Body of pancreas (tissue), 4 donors: Measurements from ENCODE around the gene TSFM. TPM values are rescaled to one million over a fixed set of nuclear protein-coding genes. Genes with fewer than 3 reads are reported as not detected.
A peak's percentile ranks its signal among the peaks of the same experiment; 100 is the strongest.
"Not testable (repeated sequence)": the region's sequence is repeated elsewhere in the genome, so short reads cannot be mapped to it uniquely, and the experiment has no call there.

Experiments
- ATAC-seq: fragments of 150-250 bp; one replicate; pipeline ENCODE4 v1.9.1; 2016
- DNase-seq, 4 donors: peaks; one replicate each; pipeline ENCODE4 v3.0.0-alpha.2; 2019
- H3K27ac ChIP-seq, 4 donors: fragments of 200-600 bp; sonication (generic); 1 replicate in 3 of 4; 2 replicates in 1 of 4; pipeline versions ENCODE4 v1.5.1 to v1.6.1; 2016 to 2019; ENCODE audit warnings: mild to moderate bottlenecking in 1 of 4, mixed read lengths in 1 of 4, moderate library complexity in 1 of 4
- H3K27me3 ChIP-seq, 2 donors: fragments of 200-600 bp; sonication (generic); one replicate each; pipeline ENCODE4 v1.6.0; 2016; ENCODE audit warnings: mild to moderate bottlenecking in 1 of 2
- H3K36me3 ChIP-seq, 2 donors: fragments of 200-600 bp; sonication (generic); replicated peaks in 1 of 2; 2 replicates each; pipeline ENCODE4 v1.5.1; 2016; ENCODE audit warnings: low read depth in 2 of 2; ENCODE audit not compliant: insufficient read depth in 1 of 2
- H3K4me1 ChIP-seq: fragments of 200-600 bp; sonication (generic); one replicate; pipeline ENCODE4 v1.6.0; 2016
- H3K4me3 ChIP-seq, 2 donors: fragments of 200-600 bp; sonication (generic); 1 replicate in 1 of 2; 2 replicates in 1 of 2; pipeline ENCODE4 v1.5.1; 2016 to 2019
- H3K9me3 ChIP-seq, 3 donors: fragments of 200-600 bp; sonication (generic); 1 replicate in 2 of 3; 2 replicates in 1 of 3; pipeline ENCODE4 v1.5.1; 2016
- POLR2A ChIP-seq, 3 donors: fragments of 450-650 bp; IDR thresholded peaks; one replicate each; pipeline ENCODE4 v1.6.1; 2016; ENCODE audit warnings: antibody characterized with exemption in 3 of 3, mild to moderate bottlenecking in 2 of 3
- WGBS, 2 donors: methylation state at CpG; one replicate each; pipeline ENCODE4 v1.1.5; 2017; 5-methylcytosine and 5-hydroxymethylcytosine counted together
- intact Hi-C: fragments of 100-400 bp; cut with DNase I; formaldehyde crosslinking; loops from one replicate; pipeline ENCODE4 v1.15.1; 2023
- total RNA-seq, 2 donors: library from RNA; depleted of rRNA; stranded (reverse); fragments of >200 nt; gene quantifications; one replicate each; pipeline ENCODE4 v1.1.0, GENCODE V29; 2016
- TF ChIP-seq, protein P1 (sequence below), 7 experiments: fragments of 450-650 bp in 4 of 7; fragments of 200-600 bp in 3 of 7; sonication (generic) in 3 of 7; IDR thresholded peaks; one replicate each; pipeline ENCODE4 v1.5.1; 2016 to 2019; ENCODE audit warnings: antibody characterized with exemption in 7 of 7

Gene TSFM
- total RNA-seq, 2 donors from 2014 or later = 9.2 to 18.4 TPM

DNA sequence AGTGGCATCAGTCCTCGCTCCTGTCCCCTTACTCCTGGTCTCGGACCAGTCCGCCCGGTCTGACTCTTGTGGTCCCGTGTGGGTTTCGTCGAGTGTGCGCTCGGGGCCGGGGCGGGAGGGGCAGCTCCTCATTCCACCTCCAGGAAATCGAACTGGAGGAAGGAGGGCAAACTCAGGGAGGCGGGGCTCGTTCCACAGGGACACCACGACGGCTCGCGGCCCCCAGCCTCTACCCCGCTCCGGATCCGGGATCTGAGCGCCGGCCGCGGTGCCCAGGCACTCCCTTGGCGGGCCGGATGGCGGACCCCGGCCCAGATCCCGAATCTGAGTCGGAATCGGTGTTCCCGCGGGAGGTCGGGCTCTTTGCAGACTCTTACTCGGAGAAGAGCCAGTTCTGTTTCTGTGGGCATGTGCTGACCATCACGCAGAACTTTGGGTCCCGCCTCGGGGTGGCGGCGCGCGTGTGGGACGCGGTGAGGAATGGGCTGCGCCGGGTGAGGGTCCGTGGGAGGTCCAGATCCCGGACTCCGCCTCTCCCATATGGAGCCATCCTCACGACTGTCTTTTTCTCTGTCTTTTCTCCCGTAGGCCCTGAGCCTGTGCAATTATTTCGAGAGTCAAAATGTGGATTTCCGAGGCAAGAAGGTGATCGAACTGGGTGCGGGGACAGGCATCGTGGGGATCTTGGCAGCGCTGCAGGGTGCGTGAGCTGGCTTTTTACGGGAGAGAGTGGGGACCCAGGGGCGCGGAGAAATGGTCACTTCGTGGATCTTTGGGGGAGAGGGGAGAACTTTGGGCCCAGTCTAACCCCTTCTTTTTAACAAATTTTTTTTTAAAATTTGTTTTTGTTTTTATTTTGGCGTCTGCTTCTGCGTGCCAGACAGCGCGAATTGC lies 9.9 kb upstream of the TSFM start, which contains the start of gene EEF1AKMT3:
Gene EEF1AKMT3 (plus strand): TSS at position 186 of the 894 bp plus-strand sequence. CDS start 111 bp downstream, at position 297.
- TF ChIP-seq, protein P1, sequence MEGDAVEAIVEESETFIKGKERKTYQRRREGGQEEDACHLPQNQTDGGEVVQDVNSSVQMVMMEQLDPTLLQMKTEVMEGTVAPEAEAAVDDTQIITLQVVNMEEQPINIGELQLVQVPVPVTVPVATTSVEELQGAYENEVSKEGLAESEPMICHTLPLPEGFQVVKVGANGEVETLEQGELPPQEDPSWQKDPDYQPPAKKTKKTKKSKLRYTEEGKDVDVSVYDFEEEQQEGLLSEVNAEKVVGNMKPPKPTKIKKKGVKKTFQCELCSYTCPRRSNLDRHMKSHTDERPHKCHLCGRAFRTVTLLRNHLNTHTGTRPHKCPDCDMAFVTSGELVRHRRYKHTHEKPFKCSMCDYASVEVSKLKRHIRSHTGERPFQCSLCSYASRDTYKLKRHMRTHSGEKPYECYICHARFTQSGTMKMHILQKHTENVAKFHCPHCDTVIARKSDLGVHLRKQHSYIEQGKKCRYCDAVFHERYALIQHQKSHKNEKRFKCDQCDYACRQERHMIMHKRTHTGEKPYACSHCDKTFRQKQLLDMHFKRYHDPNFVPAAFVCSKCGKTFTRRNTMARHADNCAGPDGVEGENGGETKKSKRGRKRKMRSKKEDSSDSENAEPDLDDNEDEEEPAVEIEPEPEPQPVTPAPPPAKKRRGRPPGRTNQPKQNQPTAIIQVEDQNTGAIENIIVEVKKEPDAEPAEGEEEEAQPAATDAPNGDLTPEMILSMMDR (IDR thresholded peaks at IDR 0.05) = peak in 2 of 7 experiments; percentile 2 to 7
- TF ChIP-seq POLR2A (IDR thresholded peaks at IDR 0.05) = peak in 1 of 3 donors; percentile 23
- no peaks in the 10 kb centered on the region for H3K27me3 ChIP-seq
- peaks cover 0 to 6% of the 10 kb centered on the region in 2 donors for H3K36me3 ChIP-seq
- H3K4me3 ChIP-seq = peak within 1 kb of the TSS; percentile 32 to 69
- no peaks in the 10 kb centered on the region for H3K9me3 ChIP-seq
- peak; percentile 71 to 81 (median 77) for DNase-seq
- intact Hi-C loops = no loop called here
- peaks cover 38% of the 10 kb centered on the region for H3K4me1 ChIP-seq
- ATAC-seq = peak; percentile 68
- H3K27ac ChIP-seq = peak within 1 kb of the TSS; percentile 78 to 95 (median 90)
- 1 to 4% methylated on average over 31 to 67 of the region's 67 CpGs for WGBS, 2 donors

DNA sequence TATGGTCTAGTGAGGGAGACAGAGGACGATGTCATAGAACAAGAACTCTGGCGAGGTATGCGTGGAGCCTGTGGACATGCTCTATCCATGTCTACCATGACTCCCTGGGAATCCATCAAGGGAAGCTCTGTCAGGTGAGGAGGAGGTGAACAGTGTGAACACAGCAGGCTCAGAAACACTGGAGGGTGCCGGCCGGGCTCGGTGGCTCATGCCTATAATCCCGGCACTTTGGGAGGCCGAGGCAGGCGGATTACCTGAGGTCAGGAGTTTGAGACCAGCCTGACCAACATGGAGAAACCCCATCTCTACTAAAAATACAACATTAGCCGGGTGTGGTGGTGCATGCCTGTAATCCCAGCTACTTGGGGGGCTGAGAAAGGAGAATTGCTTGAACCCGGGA lies 8.0 kb upstream of the TSFM start:
- H3K27me3 ChIP-seq, ATAC-seq, H3K4me3 ChIP-seq, H3K27ac ChIP-seq, intact Hi-C loops, DNase-seq, H3K9me3 ChIP-seq, H3K36me3 ChIP-seq: not testable (repeated sequence)
- WGBS, 2 donors = 92 to 96% methylated on average over 11 of the region's 11 CpGs
- H3K4me1 ChIP-seq = peaks cover 46% of the 10 kb centered on the region

DNA sequence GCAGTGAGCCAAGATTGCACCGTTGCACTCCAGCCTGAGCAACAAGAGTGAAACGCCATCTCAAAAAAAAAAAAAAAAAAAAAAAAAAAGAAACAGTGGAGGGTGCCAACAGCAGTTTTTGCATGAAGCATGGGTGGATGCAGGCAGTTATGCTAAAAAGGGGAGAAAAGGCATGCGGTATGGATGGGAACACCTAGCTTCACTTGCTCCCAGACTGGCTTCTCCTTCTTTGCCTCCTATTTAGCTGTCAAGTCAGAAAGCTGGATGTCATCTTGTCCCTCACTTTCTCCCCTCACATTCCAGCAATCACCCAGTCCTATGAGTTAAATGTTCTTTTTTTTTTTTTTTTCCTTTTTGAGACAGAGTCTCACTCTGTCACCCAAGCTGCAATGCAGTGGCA lies 7.5 kb upstream of the TSFM start:
- 75 to 86% methylated on average over 3 of the region's 3 CpGs for WGBS, 2 donors
- no peak for DNase-seq
- Histone ChIP-seq H3K9me3 (no peaks in the 10 kb centered on the region), H3K27me3 (no peaks in the 10 kb centered on the region), H3K4me1 (peaks cover 46% of the 10 kb centered on the region), H3K36me3 (peaks cover 0 to 3% of the 10 kb centered on the region in 2 donors), H3K27ac (no peak overlapping the region), H3K4me3 (no peak overlapping the region)
- no peak for TF ChIP-seq POLR2A (IDR thresholded peaks at IDR 0.05)
- no peak for ATAC-seq
- intact Hi-C loops = no loop called here

DNA sequence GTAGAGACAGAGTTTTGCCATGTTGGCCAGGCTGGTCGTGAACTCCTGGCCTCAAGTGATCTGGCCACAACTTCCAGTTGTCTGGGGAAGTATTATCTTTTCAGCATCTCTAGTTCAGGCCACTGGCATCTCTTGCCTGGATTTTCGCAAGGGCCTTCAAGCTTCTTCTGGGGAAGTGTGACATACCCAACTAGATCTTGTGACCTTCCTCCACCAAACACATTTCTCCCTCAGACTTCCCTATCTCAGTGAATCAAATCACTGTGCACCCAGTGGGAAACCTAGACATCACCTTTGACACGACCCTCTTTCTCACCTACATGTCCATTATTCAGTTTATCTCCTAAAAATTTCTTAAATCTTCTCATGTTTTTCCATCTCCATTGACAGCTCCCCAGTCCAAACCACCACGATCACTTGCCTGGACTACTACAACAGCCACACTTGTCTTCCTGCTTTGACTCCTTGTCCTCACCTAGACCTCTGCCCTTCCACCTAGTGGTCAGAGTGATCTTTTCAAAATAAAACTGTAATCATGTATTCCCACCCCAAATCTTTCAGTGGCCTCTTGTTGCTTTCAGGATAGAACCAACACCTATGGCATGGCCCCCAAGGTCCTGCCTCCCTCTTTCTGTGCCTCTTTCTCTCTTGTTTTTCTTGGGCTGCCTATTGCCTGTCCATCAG lies 6.9 kb upstream of the TSFM start:
- H3K9me3 ChIP-seq = no peaks in the 10 kb centered on the region
- intact Hi-C loops = no loop called here
- DNase-seq (no peak), ATAC-seq (no peak)
- peaks cover 41% of the 10 kb centered on the region for H3K4me1 ChIP-seq
- no peak for TF ChIP-seq POLR2A (IDR thresholded peaks at IDR 0.05)
- TF ChIP-seq, protein P1 (IDR thresholded peaks at IDR 0.05) = peak in 1 of 7 experiments; percentile 8
- no peaks in the 10 kb centered on the region for H3K36me3 ChIP-seq
- 72 to 75% methylated on average over 4 of the region's 4 CpGs for WGBS, 2 donors
- H3K27me3 ChIP-seq = no peaks in the 10 kb centered on the region
- H3K27ac ChIP-seq = no peak overlapping the region
- no peak overlapping the region for H3K4me3 ChIP-seq

DNA sequence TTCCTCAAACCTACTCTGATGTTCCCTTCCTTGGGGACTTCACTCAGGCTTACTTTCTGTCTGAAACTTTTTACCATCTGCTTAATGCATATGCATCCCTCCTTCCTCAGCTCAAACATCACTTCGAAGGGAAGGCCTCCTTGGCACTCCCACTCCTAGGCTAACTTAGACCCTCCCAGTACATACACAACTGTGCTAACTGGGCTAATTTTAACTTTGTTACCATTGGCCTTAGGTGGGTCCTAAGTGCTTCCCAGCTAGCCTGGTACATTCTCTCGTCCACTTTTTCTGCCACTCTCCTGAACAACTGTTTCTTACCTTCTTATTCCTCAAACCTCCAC lies 6.4 kb upstream of the TSFM start:
- H3K4me3 ChIP-seq = no peak overlapping the region
- no peak for DNase-seq
- H3K36me3 ChIP-seq = no peaks in the 10 kb centered on the region
- no peak overlapping the region for H3K27ac ChIP-seq
- peaks cover 36% of the 10 kb centered on the region for H3K4me1 ChIP-seq
- 80 to 87% methylated on average over 2 of the region's 2 CpGs for WGBS, 2 donors
- no peaks in the 10 kb centered on the region for H3K9me3 ChIP-seq
- intact Hi-C loops = no loop called here
- ATAC-seq = no peak
- TF ChIP-seq POLR2A (IDR thresholded peaks at IDR 0.05) = no peak
- TF ChIP-seq, protein P1 (IDR thresholded peaks at IDR 0.05) = no peak
- no peaks in the 10 kb centered on the region for H3K27me3 ChIP-seq
